HG03025 (cell line): ENCODE measurements around the gene SLFNL1.

Experiments used
- ATAC-seq: cut with Tn5 transposase; IDR thresholded peaks from one replicate; pipeline ENCODE4 v1.9.1; 2021; ENCODE audit warnings: mild to moderate bottlenecking, moderate library complexity; ENCODE audit not compliant: unreplicated experiment, low FRiP score

SLFNL1 gene

GRCh38 chr1:40966417-40966816 lies 55.1 kb downstream of the SLFNL1 start:
- ATAC-seq: no peak
